ENCODE measurements around the gene MRPL57.

Gene MRPL57

DNA sequence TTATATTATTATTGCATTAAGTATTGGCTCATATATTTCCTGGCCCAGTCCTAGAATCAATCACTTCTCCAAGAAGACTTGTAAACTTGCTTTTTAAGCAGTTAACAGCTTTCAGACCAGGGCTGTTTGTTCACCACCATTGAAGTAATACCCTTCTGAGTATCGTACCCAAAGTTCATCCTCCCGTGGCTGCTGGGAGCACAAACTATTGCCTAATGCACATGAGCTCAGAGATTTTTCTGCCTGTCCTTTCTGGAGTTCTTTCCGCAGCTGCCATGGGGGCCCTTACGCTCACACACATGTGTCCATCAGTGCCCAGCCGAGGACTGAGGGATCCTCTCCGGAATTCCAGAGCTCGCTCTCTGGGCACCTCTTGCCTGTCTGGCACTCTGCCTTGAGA, 51.5 kb downstream of the MRPL57 start:
- in situ Hi-C loops (cut with HindIII; ENCODE audit: low pct_ligation_motif_present, low pct_unique_long_range_greater_than_20kb, low sequenced_read_pairs), result no loop called here
- no peak for DNase-seq

Data from ACHN (cell line).